WTC11 (cell line): ENCODE results near the gene UCK2.

Experiments used
- ATF2 ChIP-seq: sonication (generic); formaldehyde crosslinking; IDR thresholded peaks from 2 replicates; pipeline ENCODE4 v1.8.1; 2022; ENCODE audit warnings: low read depth, missing genetic modification reagents, borderline replicate concordance
- CTCF ChIP-seq: fragments of 200-600 bp; IDR thresholded peaks from 2 replicates; pipeline ENCODE4 v1.8.0; 2022; ENCODE audit warnings: antibody characterized with exemption
- GABPB1 ChIP-seq: sonication (generic); formaldehyde crosslinking; IDR thresholded peaks from 2 replicates; pipeline ENCODE4 v1.8.1; 2023; ENCODE audit warnings: mild to moderate bottlenecking, missing genetic modification reagents
- NFYB ChIP-seq: sonication (generic); formaldehyde crosslinking; conservative IDR thresholded peaks from 2 replicates; pipeline ENCODE4 v1.8.0; 2022; ENCODE audit warnings: low read depth, missing genetic modification reagents
- RORB ChIP-seq: fragments of 250-450 bp; sonication (Bioruptor Pico); IDR thresholded peaks from 2 replicates; pipeline ENCODE4 v1.9.0; 2021; ENCODE audit warnings: mild to moderate bottlenecking
- TEAD4 ChIP-seq: sonication (generic); formaldehyde crosslinking; IDR thresholded peaks from 2 replicates; pipeline ENCODE4 v1.8.0; 2022; ENCODE audit warnings: mild to moderate bottlenecking, missing genetic modification reagents
- TP53 ChIP-seq: sonication (generic); formaldehyde crosslinking; IDR thresholded peaks from 2 replicates; pipeline ENCODE4 v1.8.1; 2023; ENCODE audit warnings: mild to moderate bottlenecking, missing genetic modification reagents
- ZNF263 ChIP-seq: sonication (generic); formaldehyde crosslinking; IDR thresholded peaks from 2 replicates; pipeline ENCODE4 v1.8.1; 2022; ENCODE audit warnings: low read depth, mild to moderate bottlenecking, moderate library complexity, missing genetic modification reagents

DNA sequence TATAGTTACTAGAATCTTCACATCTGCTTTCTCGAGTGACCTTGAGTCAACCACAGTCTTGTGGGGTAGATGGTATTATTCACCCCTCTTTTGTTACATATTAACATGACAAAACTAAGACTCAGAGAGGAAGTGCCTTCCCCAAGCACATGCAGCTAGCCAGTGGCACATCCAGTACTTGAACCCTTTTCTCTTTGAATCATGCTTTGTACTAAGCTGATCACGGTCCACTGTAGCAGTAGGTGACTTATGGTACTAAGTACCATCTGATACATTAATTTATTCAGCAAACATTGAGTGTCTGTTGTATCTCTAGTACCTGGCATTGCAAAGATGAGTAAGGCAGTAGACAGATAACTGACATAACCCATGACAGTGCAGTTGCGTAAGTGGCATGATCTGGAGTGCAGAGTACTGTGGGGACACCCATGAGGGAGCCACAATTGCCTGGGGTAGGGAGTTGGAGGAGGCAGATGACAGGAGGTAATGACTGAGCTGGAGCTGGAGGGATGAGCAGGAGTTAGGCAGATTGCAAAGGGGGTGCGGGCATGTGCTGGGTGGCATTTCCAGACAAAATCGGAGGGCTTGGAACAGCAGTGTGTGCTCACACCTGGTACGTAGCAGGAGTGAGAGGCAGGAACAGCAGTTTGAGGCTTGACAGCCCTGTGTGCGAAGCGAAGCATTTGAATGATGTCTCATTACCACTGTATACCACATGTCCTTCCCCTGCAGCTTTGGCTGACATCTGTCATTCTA, 29.8 kb downstream of the UCK2 start:
- TF ChIP-seq TP53 (CRISPR knock-in tag), result no peak
- TF ChIP-seq TEAD4 (CRISPR knock-in tag), result no peak
- TF ChIP-seq CTCF, result no peak
- no peak for TF ChIP-seq NFYB (CRISPR knock-in tag)
- no peak for TF ChIP-seq ATF2 (CRISPR knock-in tag)
- TF ChIP-seq GABPB1, result no peak
- no peak for TF ChIP-seq ZNF263 (CRISPR knock-in tag)
- no peak for TF ChIP-seq RORB (CRISPR knock-in tag)
